Measurements from ENCODE around the gene CLDND2. TPM values are rescaled to one million over a fixed set of nuclear protein-coding genes. Genes with fewer than 3 reads are reported as not detected.

CLDND2 gene
- total RNA-seq, 1 experiment from 2014 or later = not detected

GRCh38 chr19:51321799-51322198, 47.0 kb downstream of the CLDND2 start:
- no peak overlapping the region for H3K14ac ChIP-seq (ENCODE audit: insufficient read depth, low read length)
- no peak overlapping the region for H2BK15ac ChIP-seq (ENCODE audit: low read depth, low read length)
- H3K9ac ChIP-seq (ENCODE audit: extremely low read depth, insufficient read length, low read length) = no peak overlapping the region
- no peak overlapping the region for H3K4me3 Mint-ChIP-seq
- no peak overlapping the region for H2BK20ac ChIP-seq (ENCODE audit: low read depth, low read length, poor library complexity, severe bottlenecking)
- H3K27ac Mint-ChIP-seq = no peak overlapping the region
- H3K4me1 ChIP-seq (ENCODE audit: insufficient read depth, low read length) = no peaks in the 10 kb centered on the region; the same call in 1 of the 2 replicates
- no CpG with 5 or more reads among the region's 14 CpGs for WGBS (ENCODE audit: extremely low coverage, insufficient read length, low lambda C conversion rate)
- H3K18ac ChIP-seq (ENCODE audit: insufficient read length, low read depth, low read length) = no peak overlapping the region
- no peaks in the 10 kb centered on the region for H3K79me1 ChIP-seq (ENCODE audit: insufficient read depth, low read depth, low read length, poor library complexity, severe bottlenecking)
- H3K56ac ChIP-seq (ENCODE audit: insufficient read length, low read depth, low read length) = no peak overlapping the region
- H2AK5ac ChIP-seq (ENCODE audit: insufficient read length, low read length) = no peak overlapping the region
- no peak overlapping the region for H4K5ac ChIP-seq (ENCODE audit: insufficient read length, low read depth, low read length)
- H3K9me3 Mint-ChIP-seq = no peaks in the 10 kb centered on the region
- H4K8ac ChIP-seq (replicated peaks; ENCODE audit: insufficient read length, low read depth, low read length) = no peak overlapping the region
- H3K9me3 ChIP-seq (ENCODE audit: control insufficient read depth, low read depth, low read length) = no peaks in the 10 kb centered on the region
- peaks cover 4 to 9% of the 10 kb centered on the region in 2 experiments; a peak in 3 of 4 replicates for H3K4me1 Mint-ChIP-seq
- H3T11ph ChIP-seq (ENCODE audit: low read length) = no peak overlapping the region
- no peak overlapping the region for H4K91ac ChIP-seq (ENCODE audit: insufficient read length, low read depth, low read length)
- no peak overlapping the region for H3K27ac ChIP-seq (ENCODE audit: insufficient read length, low read depth, low read length)
- H3K4ac ChIP-seq (ENCODE audit: low read depth, low read length) = no peak overlapping the region
- TF ChIP-seq CTCF (conservative IDR thresholded peaks at IDR 0.05) = no peak
- H2BK5ac ChIP-seq (ENCODE audit: insufficient read length, low read length) = no peak overlapping the region
- H3K36me3 Mint-ChIP-seq (ENCODE audit: insufficient read depth in 1 of 3, low read depth in 3 of 3) = peaks cover 3 to 12% (median 9%) of the 10 kb centered on the region in 3 experiments; a peak in 4 of 7 replicates
- no peak overlapping the region for H2BK120ac ChIP-seq (ENCODE audit: low read depth, low read length, poor library complexity, severe bottlenecking)
- no peak for DNase-seq
- no peak overlapping the region for H3K4me2 ChIP-seq (ENCODE audit: insufficient read depth, insufficient read length, low read length)
- H3K23ac ChIP-seq (ENCODE audit: insufficient read length, low read depth, low read length) = no peak overlapping the region
- no peak overlapping the region for H2BK12ac ChIP-seq (ENCODE audit: insufficient read length, low read depth, low read length)
- H2AFZ ChIP-seq (ENCODE audit: low read length) = no peak overlapping the region
- H3K27me3 Mint-ChIP-seq (ENCODE audit: low read depth) = peaks cover 5% of the 10 kb centered on the region
- no peaks in the 10 kb centered on the region for H3K79me2 ChIP-seq (ENCODE audit: insufficient read depth, low read length)
- H3K23me2 ChIP-seq (ENCODE audit: insufficient read length, low read depth, low read length, poor library complexity, severe bottlenecking) = no peaks in the 10 kb centered on the region
- H3K27me3 ChIP-seq (ENCODE audit: insufficient read depth, low read length) = no peaks in the 10 kb centered on the region
- no peaks in the 10 kb centered on the region for H4K20me1 ChIP-seq (ENCODE audit: control insufficient read depth, insufficient read depth, insufficient read length)

All from H9 (cell line).